ENCODE measurements around the gene TMEM9.
A peak's percentile ranks its signal among the peaks of the same experiment; 100 is the strongest.

Gene TMEM9

DNA sequence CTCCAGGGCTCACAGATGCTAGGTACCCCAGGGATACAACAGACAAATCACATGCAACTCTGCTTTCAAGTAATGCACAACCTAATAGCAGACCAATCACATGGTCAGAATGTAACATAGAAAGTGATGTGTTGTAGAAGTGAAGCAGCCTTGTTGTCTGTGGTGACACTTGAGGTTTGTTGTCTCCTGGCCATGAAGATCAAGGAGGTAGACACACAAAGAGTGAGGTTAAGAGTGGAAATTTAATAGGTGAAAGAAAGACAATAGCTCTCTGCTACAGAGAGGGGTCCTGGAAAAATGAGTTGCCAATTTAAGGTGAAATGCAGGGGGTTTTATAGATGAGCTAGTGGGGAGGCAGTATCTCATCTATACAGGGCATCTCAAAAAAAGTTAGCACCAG lies 2.5 kb upstream of the TMEM9 start:
- no peak overlapping the region for H3K4me3 ChIP-seq (ENCODE audit: low read length)
- DNase-seq (ENCODE audit: low read depth): no peak
- TF ChIP-seq, protein P1, sequence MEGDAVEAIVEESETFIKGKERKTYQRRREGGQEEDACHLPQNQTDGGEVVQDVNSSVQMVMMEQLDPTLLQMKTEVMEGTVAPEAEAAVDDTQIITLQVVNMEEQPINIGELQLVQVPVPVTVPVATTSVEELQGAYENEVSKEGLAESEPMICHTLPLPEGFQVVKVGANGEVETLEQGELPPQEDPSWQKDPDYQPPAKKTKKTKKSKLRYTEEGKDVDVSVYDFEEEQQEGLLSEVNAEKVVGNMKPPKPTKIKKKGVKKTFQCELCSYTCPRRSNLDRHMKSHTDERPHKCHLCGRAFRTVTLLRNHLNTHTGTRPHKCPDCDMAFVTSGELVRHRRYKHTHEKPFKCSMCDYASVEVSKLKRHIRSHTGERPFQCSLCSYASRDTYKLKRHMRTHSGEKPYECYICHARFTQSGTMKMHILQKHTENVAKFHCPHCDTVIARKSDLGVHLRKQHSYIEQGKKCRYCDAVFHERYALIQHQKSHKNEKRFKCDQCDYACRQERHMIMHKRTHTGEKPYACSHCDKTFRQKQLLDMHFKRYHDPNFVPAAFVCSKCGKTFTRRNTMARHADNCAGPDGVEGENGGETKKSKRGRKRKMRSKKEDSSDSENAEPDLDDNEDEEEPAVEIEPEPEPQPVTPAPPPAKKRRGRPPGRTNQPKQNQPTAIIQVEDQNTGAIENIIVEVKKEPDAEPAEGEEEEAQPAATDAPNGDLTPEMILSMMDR (conservative IDR thresholded peaks at IDR 0.05; ENCODE audit: low read length): no peak

DNA sequence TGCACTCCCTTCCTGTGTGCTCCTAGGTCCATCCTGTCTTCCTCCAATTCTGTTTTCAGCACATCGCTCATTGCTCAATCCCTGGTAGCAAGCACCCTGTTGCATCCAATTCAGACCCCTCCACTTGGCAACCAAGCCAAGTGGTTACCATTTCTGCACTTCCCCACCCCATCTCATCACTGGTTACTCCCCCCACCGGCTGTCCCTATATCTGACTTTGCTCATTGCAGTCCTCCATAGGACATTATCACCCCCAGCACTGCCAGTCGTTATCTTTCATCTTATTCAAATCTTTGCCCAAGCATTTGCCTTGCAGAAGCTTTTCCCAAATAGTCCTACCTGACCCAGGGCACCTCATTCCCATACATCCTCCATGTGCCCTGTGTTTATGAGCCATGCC lies 2.1 kb upstream of the TMEM9 start:
- no peak for DNase-seq (ENCODE audit: low read depth)
- TF ChIP-seq, protein P1 (conservative IDR thresholded peaks at IDR 0.05; ENCODE audit: low read length): no peak
- no peak overlapping the region for H3K4me3 ChIP-seq (ENCODE audit: low read length)

DNA sequence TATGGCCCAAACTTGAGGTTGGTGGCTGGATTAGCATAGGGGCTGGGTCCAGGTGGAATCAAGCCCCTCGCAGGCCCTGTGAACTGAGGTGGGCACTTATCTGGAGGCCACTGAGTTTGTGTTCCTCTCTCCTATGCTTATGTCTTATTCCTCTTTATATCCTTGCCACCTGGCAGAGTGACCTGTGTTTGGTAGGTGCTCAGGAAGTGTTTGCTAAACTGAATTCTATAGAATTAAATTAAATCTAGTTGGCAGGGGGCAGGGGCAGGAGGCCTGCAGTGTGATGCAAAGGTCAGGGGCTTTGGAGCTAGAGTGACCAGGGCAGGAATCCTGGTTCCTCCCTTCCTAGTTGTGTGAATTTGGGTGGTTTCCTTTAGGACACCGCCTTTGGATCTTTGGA lies 1.1 kb upstream of the TMEM9 start:
- TF ChIP-seq, protein P1 (conservative IDR thresholded peaks at IDR 0.05; ENCODE audit: low read length): no peak
- H3K4me3 ChIP-seq (ENCODE audit: low read length): no peak overlapping the region
- no peak for DNase-seq (ENCODE audit: low read depth)

DNA sequence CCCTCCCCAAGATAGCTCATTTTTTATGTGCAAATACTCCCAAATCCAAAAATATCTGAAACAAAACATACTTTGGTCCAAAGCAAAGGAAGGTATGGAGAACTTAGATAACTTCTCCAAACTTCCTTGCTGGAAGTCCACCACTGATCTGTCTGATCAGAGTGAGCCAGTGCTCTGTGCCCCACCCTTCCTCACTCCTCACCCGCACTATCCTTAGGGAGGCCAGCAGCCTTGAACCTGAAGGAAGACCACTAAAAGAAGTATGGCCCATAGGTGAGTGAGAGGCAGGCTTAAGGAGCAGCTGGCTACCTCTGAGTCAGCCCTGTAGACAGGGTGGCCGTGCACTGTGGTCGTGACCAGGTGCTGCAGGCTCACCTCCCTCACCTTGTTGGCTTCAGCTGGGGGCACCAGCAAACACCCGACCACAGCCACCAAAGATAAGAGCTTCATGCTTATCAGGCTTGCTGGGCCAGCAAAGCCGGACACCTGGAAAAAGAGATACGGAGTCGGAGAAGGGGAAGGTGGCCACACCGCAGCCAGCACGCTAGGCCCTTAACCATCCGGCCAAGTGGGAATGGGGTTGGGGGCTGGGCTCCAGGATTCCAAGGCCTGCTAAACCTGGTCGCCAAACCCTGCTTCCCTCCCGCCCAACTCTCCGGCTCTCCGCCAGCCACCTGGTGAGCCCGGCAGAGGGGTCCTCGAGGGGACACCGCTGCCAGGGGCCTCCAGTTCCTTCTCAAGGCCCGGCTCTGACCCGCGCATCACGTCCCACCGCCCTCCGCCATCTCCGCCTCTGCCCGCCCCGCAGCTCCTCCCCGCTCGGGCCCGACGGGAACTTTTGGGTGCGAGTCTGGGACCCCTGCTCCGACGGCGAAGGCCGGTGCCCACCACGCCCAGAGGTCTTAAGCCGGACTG lies 543 bp downstream of the TMEM9 start:
- TF ChIP-seq, protein P1 (conservative IDR thresholded peaks at IDR 0.05; ENCODE audit: low read length): no peak
- DNase-seq (ENCODE audit: low read depth): no peak
- H3K4me3 ChIP-seq (ENCODE audit: low read length): peak overlapping the region; percentile 83

DNA sequence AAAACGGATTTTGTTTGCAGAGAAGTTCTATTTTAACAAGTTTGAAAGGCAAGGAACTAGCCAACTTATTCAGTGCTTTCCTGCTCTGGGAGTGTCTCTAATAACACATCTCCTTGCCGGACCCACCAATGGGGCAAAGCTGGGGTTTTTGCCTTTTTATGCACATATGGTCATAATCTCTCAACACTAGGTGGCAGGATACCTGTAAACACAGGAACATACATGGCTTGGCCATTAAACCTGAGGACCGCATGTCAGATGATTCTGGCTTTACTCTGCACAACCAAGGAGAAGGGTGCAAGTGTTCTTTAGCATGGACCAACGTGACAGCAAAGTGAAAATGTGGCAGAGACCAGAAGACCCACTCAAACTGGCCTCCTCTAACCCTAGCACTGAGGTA lies 4.9 kb downstream of the TMEM9 start:
- peak; percentile 19 for DNase-seq (ENCODE audit: low read depth)
- TF ChIP-seq, protein P1 (conservative IDR thresholded peaks at IDR 0.05; ENCODE audit: low read length): peak; percentile 39

DNA sequence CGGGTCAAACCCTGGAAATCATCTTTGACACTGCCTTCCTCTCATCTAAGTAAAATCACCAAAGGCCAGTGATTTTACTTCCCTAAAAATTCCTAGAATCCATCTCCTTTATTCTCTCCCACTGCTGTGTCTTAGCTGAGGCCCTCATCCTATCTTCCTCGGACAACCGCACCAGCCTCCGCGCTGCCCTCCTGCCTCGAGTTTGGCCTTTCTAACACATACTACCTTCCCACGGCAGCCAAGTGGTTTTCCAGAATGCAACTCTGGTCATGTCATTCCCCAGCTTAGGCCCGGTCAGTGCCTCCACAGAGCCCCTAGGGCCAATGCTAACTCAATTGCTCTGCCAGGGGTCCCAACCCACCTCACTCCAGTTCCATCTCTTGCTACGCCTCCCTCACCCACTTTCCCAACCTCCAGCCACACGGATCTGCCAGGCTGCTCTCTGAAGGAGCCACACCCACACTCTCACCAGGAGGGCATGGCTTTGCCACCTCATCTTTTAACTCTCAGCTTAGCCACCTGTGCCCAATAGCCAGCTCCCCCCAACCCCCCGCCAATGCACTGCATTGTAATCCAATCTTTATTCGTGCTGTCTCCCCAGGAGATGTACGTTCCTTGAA lies 6.8 kb downstream of the TMEM9 start:
- DNase-seq (ENCODE audit: low read depth): no peak
- no peak overlapping the region for H3K4me3 ChIP-seq (ENCODE audit: low read length)
- TF ChIP-seq, protein P1 (conservative IDR thresholded peaks at IDR 0.05; ENCODE audit: low read length): no peak

More for the DNA sequence above, 4.9 kb downstream of the TMEM9 start:
- H3K4me3 ChIP-seq (ENCODE audit: low read length): no peak overlapping the region
